Thymus (tissue), 11 donors: ENCODE measurements around the gene RPL38. TPM values are rescaled to one million over a fixed set of nuclear protein-coding genes. Genes with fewer than 3 reads are reported as not detected.

Experiments
- DNase-seq, 9 donors: peaks; one replicate each; pipeline ENCODE4 v3.0.0-alpha.2; 2013; ENCODE audit warnings: low spot score in 9 of 9, low read depth in 6 of 9, missing footprints in 1 of 9
- H3K27ac ChIP-seq, 2 donors: one replicate each; pipeline ENCODE4 v1.5.1; 2013; ENCODE audit warnings: control low read depth in 1 of 2, low read depth in 1 of 2, low read length in 1 of 2, mild to moderate bottlenecking in 1 of 2, moderate library complexity in 1 of 2
- H3K27me3 ChIP-seq, 2 donors: one replicate each; pipeline ENCODE4 v1.5.1; 2013; ENCODE audit warnings: low read length in 1 of 2; ENCODE audit not compliant: control insufficient read depth in 2 of 2, insufficient read depth in 1 of 2
- H3K36me3 ChIP-seq, 2 donors: one replicate each; pipeline ENCODE4 v1.5.1; 2013; ENCODE audit warnings: low read length in 1 of 2, mild to moderate bottlenecking in 1 of 2, moderate library complexity in 1 of 2; ENCODE audit not compliant: control insufficient read depth in 2 of 2, insufficient read depth in 2 of 2
- H3K4me1 ChIP-seq, 2 donors: one replicate each; pipeline ENCODE4 v1.5.1; 2013; ENCODE audit warnings: low read length in 2 of 2; ENCODE audit not compliant: control insufficient read depth in 2 of 2, insufficient read depth in 2 of 2
- H3K4me3 ChIP-seq, 2 donors: one replicate each; pipeline ENCODE4 v1.5.1; 2013; ENCODE audit warnings: low read length in 2 of 2, control low read depth in 1 of 2, mild to moderate bottlenecking in 1 of 2
- H3K9me3 ChIP-seq, 2 donors: one replicate each; pipeline ENCODE4 v1.5.1; 2013; ENCODE audit warnings: low read length in 1 of 2, mild to moderate bottlenecking in 1 of 2; ENCODE audit not compliant: control insufficient read depth in 2 of 2, insufficient read depth in 1 of 2
- WGBS: extraction: QIAGEN DNeasy Blood & Tissue Kit; methylation state at CpG from one replicate; pipeline ENCODE4 v1.1.7; 2013; 5-methylcytosine and 5-hydroxymethylcytosine counted together
- polyA plus RNA-seq: library from polyadenylated mRNA; stranded (reverse); fragments of 200-250 nt; gene quantifications from one replicate; pipeline ENCODE4 v1.2.3, GENCODE V29; 2013
- total RNA-seq: library from RNA; stranded (reverse); fragments of 120-200 nt; gene quantifications from one replicate; pipeline ENCODE4 v1.2.4, GENCODE V29; 2013
- donor health status: healthy.

RPL38 gene
- total and polyA plus RNA-seq, 2 donors: 2,116 to 3,433 TPM

DNA sequence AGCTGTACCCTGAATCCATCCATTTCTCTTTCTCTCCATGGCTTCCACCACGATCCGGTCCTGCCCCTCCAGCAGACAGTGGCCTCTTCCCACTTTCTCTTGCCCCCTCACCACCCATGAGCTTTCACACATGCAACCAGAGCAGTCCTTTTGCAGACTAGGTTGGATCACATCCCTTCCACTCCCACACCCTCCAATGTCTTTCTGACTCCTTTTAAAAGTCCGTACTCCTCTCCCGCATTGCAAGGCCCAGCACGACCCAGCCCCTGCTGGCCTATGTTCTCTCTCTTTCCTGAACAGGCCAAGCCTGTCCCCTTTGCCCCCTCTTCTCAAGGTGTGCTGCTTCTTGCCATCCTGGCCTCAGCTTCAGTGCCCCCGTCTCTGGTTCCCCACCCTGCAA is 48.1 kb downstream of the RPL38 start:
- 97% methylated on average over 6 of the region's 6 CpGs for WGBS
- no peak overlapping the region for H3K4me3 ChIP-seq
- H3K9me3 ChIP-seq: peaks cover 0 to 11% of the 10 kb centered on the region in 2 donors
- H3K27ac ChIP-seq: no peak overlapping the region
- no peak for DNase-seq
- H3K36me3 ChIP-seq: peaks cover 13 to 28% of the 10 kb centered on the region in 2 donors
- no peaks in the 10 kb centered on the region for H3K27me3 ChIP-seq
- H3K4me1 ChIP-seq: peaks cover 25 to 48% of the 10 kb centered on the region in 2 donors

- no peak for DNase-seq
- 98% methylated on average over 8 of the region's 8 CpGs for WGBS
Measured at GRCh38 chr17:74252211-74252610, 48.7 kb downstream of the RPL38 start.

GRCh38 chr17:74253036-74253435 is 49.6 kb downstream of the RPL38 start:
- 97% methylated on average over 13 of the region's 13 CpGs for WGBS
- peaks cover 13 to 29% of the 10 kb centered on the region in 2 donors for H3K36me3 ChIP-seq
- H3K4me1 ChIP-seq: peaks cover 25 to 39% of the 10 kb centered on the region in 2 donors
- DNase-seq: no peak
- no peaks in the 10 kb centered on the region for H3K27me3 ChIP-seq
- peaks cover 0 to 1% of the 10 kb centered on the region in 2 donors for H3K9me3 ChIP-seq
- H3K4me3 ChIP-seq: no peak overlapping the region
- no peak overlapping the region for H3K27ac ChIP-seq

More at GRCh38 chr17:74252211-74252610, 48.7 kb downstream of the RPL38 start:
- H3K27me3 ChIP-seq: no peaks in the 10 kb centered on the region
- peaks cover 13 to 28% of the 10 kb centered on the region in 2 donors for H3K36me3 ChIP-seq
- H3K27ac ChIP-seq: no peak overlapping the region
- peaks cover 25 to 47% of the 10 kb centered on the region in 2 donors for H3K4me1 ChIP-seq
- H3K4me3 ChIP-seq: no peak overlapping the region
- H3K9me3 ChIP-seq: peaks cover 0 to 10% of the 10 kb centered on the region in 2 donors

DNA sequence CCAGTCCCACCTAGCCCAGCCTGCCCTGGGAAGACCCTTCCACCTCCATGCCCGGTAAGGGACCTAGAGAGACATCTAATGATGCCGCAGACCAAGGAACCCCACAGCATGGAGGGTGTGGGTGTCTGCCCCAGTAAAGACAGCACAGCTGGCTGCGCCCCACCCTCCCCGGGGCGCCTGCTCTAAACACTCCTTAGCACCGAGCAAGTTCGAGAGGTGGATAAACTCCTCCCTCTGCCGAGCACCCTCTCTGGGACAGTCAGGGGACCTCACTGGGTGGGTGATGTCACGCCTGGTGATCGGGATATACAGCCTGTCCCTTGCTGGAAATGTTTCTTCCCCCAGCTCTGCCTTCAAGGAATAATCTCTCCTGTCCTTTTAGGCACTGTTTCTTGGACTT is 53.8 kb downstream of the RPL38 start:
- no peaks in the 10 kb centered on the region for H3K9me3 ChIP-seq
- DNase-seq: no peak
- no peak overlapping the region for H3K27ac ChIP-seq
- no peaks in the 10 kb centered on the region for H3K4me1 ChIP-seq
- peaks cover 24 to 36% of the 10 kb centered on the region in 2 donors for H3K36me3 ChIP-seq
- H3K4me3 ChIP-seq: no peak overlapping the region
- no peaks in the 10 kb centered on the region for H3K27me3 ChIP-seq
- WGBS: 96% methylated on average over 10 of the region's 10 CpGs

- no peak overlapping the region for H3K27ac ChIP-seq
- peaks cover 11 to 25% of the 10 kb centered on the region in 2 donors for H3K36me3 ChIP-seq
- 94% methylated on average over 21 of the region's 21 CpGs for WGBS
- no peak for DNase-seq
- no peak overlapping the region for H3K4me3 ChIP-seq
- no peaks in the 10 kb centered on the region for H3K4me1 ChIP-seq
- no peaks in the 10 kb centered on the region for H3K27me3 ChIP-seq
- no peaks in the 10 kb centered on the region for H3K9me3 ChIP-seq
Measured at GRCh38 chr17:74259667-74260524, 56.4 kb downstream of the RPL38 start.

Other genes with a start within 250 kb of the RPL38 start
- 8.7 TPM for gene TTYH2, start 9.9 kb downstream of the RPL38 start, total RNA-seq
- gene TTYH2, start 9.9 kb downstream of the RPL38 start, polyA plus RNA-seq: 4.9 TPM
- 0.38 TPM for gene DNAI2, start 70.6 kb downstream of the RPL38 start, total RNA-seq
- 0.78 TPM for gene DNAI2, start 70.6 kb downstream of the RPL38 start, polyA plus RNA-seq
- 5.2 TPM for gene KIF19, start 122.5 kb downstream of the RPL38 start, total RNA-seq
- gene KIF19, start 122.5 kb downstream of the RPL38 start, polyA plus RNA-seq: 4.7 TPM
- 0.05 TPM for gene BTBD17, start 158.2 kb downstream of the RPL38 start, total RNA-seq
- 0.16 TPM for gene BTBD17, start 158.2 kb downstream of the RPL38 start, polyA plus RNA-seq
- gene GPR142, start 163.8 kb downstream of the RPL38 start, total RNA-seq: 0.09 TPM
- gene GPR142, start 163.8 kb downstream of the RPL38 start, polyA plus RNA-seq: 0.16 TPM
- 11.5 TPM for gene GPRC5C, start 228.4 kb downstream of the RPL38 start, total RNA-seq
- gene GPRC5C, start 228.4 kb downstream of the RPL38 start, polyA plus RNA-seq: 14.3 TPM